GM19238 (cell line): ENCODE measurements around the gene CROCC2.
A peak's percentile ranks its signal among the peaks of the same experiment; 100 is the strongest.

Experiments
- DNase-seq: peaks from one replicate; pipeline ENCODE4 v3.0.0; 2011; ENCODE audit warnings: low spot score; ENCODE audit not compliant: insufficient read length

CROCC2 gene

DNA sequence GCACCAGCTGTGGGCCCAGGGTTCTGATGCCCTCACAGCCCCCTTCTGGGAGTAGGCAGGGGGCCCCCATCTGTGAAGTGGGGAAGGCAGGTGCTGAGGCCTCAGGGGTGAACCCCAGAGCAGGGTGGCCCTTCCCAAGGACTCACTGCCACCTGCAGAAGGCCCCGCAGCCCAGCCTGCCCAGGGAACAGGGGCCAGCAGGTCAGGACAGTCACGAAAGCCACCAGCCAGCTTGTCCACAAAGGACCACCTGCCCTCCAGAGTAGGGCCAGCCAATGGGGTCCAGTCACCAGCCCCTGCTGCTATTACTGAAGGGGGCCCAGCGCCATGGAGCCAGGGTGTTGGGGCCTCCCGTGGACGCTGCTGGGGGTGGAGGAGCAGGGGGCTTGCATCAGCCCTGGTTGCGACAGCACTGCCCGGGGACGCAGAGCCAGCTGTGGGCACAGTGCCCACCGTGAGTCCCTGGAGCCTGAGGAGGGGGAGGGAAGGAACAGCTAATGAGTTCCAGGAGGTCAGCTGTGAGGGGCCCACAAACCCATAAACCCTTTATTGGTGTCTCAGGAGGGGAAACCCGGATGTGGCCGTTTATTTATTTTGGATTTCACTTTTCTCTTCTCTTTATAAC is 80.8 kb downstream of the CROCC2 start:
- no peak for DNase-seq

DNA sequence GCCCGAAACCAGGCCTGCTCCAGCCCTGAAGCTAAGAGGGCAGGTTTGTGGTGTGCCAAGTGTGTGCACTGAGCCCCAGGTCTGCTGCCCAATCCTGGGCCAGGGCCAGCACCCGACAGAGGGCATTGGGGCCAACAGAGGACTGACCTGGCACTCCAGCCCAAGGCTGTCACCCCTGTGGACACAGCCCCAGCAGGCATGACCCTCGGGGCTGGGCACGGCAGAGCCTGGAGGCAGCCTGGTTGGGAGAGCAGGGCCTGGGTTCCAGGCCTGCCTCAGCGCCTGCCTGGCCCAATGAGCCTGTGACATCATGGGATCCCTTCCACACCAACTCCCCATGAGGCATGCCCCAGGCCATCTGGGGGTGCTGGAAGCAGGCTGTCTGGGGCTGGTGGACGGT is 81.5 kb downstream of the CROCC2 start:
- no peak for DNase-seq

DNA sequence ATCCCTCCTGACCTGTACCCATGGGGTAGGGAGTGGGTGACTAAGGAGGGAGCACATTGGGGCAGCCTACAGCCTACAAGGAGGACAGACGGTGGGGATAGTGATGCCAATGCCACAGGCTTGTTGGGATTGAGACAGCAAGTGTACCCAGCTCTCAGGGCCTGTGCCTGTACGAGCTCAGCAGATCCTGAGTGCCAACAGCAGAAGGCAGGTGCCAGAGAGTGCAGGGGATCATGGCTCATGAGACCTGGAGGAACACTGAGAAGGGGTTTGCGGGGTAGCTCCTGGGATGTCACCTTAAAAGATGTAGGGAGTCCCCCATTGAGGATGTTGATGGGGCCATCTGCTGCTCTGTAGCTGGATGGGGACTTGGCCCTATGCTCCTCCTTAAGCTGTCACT is 82.0 kb downstream of the CROCC2 start:
- no peak for DNase-seq

DNA sequence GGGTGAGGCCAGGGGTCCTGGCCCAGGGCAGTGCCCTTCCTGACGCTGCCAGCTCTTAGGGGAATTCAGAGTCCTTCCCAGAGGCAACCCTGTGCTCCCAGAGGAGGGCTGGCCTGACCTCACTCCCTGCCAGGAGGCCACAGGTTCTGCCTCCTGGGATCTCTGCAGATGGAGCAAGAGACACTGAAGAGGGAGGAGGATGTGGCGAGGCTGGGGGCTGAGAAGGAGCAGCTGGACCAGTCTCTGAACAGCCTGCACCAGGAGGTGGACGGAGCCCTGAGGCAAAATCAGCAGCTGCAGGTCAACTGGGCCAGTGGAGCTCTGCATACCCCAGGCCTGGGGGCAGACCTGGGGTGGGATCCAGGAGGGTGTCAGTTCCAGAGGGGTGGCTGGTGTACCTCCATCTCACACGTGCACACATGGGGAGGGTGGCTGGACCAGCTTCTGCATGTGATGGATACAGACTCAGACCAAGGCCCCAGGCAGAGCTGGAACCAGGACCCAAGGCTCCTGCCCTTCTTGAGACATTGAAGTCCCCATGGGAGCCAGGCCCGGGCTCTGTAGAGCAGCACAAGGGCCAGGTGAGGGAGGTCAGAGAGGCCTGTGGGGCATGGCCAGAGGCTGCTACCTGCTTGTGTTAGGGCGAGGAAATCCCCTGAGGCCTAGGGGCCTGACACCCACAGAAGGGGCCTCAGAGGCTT is 82.6 kb downstream of the CROCC2 start:
- no peak for DNase-seq

DNA sequence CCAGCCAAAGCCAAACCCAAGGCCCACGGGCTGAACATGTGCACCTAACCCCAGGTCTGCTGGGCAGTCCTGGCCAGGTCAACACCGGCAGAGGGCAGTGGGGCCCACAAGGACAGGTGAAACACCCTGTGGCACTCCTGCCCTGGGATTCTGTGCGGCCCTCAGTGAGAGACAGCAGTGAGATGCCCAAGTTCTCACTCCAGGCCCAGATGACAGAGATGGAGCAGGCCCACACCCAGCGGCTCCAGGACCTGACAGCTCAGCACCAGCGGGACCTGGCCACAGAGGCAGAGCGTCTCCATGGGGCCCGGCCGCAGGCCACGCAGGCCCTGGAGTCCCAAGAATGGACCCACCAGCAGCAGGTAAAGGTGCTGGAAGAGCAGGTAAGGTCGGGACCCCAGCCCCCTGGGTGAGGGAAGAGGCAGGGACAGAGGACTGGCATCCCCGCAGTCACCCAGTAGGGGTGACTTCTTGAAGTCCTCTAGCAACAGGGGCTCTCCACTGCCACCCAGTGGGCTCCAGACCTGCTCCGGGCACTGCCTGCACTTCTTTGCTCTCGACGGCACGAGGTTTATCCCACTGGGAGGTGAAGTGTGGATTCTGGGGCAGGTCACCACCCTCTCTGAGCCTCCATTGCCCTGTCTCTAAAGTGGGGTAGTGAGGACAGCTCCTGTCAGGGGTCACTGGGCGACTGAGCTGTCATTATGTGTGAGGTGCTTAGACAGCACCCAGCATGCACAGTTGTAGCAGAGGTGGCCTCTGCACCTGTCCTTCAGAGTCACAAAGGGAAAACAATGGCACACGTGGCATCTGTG is 83.5 kb downstream of the CROCC2 start:
- DNase-seq, result no peak

DNA sequence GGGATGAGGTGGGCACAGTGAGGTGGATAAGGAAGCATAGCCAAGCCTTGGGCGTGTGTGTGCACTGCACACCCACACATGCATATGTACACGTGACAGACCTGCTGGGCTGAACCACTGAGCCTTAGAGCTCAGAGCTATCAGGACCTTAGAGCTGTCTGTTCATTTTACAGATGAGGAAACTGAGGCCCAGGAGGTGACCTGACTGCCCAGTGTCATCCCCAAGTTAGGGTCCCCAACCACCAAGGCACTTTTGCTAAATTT is 84.1 kb downstream of the CROCC2 start:
- DNase-seq, result no peak

DNA sequence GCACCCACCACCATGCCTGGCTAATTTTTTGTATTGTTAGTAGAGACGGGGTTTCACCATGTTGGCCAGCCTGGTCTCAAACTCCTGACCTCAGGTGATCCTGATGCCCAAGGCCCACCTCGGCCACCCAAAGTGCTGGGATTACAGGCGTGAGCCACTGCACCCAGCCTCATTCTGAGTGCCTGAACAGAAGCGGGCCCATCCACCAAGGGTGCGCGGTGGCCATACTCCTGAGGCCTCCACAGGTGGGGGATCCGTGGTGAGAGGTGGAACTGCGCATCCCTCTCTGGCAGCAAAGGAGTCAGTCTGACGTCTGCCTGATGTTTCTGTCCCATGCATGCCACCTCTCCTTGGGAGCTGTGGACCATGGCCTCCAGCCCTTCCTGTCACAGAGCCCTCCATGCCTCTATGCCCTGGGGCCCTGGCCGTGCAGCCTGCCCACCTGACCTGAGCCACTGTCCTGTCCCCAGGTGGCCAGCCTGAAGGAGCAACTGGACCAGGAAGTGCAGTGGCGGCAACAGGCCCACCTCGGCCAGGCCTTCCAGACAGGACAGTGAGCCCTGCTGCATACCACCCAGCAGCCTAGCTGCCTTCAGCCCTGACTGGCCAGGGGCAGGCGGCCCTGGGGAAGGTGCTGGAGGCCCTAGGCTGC is 84.7 kb downstream of the CROCC2 start:
- no peak for DNase-seq

DNA sequence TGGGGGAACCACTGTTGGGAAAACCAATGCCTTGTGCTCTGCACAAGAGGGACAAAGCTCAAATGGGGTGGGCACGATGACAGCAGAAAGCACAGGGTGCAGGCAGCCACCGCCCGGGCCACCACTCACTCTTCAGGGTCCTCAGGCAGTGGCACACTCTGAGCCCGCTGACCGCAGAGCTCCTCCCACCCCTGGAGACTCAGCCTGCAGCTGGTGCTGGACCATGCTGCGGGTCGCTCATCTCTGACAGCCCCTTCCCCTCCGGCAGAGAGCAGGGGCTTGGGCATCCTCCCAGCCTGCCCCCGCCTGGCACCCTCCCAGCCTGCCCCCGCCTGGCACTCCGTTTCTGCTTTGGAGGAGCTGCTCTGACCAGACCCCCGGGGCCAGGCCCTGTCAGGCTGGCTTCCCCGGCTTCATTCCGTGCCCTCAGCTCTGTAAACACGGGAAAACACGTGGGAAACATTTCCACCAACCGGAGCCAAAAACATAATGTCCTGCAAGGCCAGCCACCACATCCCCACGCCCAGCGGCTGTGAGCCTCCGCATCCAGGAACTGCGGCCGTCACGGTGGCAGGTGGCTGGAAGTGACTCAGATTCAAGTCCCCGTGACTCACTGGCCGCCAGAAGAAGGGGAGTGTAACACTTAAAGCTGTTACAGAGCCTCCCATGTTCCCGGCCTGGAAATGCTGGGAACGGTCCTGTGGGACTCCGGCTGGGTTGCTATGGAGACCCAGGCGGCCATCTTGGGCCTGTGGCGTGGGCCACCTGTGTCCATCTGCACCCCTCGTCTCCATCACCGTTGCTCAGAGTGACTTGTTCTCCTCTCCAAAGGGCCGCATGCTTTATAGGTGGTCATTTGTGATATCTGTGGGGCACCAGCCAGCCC is 85.5 kb downstream of the CROCC2 start:
- no peak for DNase-seq

DNA sequence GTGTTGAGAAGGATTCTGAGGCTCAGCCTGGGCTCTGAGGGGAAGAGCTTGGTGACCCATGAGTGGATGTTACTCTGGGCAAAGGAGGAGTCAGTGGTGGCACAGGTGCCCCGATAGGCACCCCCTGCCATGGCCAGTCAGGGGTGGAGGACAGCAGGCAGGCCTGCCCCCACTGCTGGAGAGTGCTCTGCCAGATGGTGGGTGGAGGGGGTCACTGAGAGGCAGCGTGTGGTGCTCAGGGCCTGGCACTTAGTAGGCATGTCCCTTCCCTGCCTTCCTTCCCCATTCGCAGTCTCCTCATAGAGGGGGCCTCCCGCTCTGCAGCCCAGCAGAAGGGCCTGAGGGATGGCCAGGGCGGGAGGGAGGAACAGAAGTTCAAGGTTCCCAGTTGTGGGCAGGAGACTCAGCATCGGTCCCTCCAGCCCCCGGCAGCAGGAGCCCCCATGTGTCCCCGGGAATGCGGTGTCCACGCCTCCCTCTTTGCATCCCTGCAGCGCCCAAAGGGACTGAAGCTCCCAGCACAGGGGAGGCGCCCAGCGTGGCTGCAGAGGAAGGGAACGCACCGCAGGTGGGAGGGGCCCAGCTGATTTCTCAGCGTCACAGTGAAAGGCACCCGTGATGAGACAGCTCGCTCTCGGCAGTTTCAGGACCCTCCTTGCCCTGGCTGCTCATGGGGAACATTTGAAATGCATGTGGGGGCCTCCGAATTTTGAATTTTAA is 86.6 kb downstream of the CROCC2 start:
- DNase-seq, result no peak

DNA sequence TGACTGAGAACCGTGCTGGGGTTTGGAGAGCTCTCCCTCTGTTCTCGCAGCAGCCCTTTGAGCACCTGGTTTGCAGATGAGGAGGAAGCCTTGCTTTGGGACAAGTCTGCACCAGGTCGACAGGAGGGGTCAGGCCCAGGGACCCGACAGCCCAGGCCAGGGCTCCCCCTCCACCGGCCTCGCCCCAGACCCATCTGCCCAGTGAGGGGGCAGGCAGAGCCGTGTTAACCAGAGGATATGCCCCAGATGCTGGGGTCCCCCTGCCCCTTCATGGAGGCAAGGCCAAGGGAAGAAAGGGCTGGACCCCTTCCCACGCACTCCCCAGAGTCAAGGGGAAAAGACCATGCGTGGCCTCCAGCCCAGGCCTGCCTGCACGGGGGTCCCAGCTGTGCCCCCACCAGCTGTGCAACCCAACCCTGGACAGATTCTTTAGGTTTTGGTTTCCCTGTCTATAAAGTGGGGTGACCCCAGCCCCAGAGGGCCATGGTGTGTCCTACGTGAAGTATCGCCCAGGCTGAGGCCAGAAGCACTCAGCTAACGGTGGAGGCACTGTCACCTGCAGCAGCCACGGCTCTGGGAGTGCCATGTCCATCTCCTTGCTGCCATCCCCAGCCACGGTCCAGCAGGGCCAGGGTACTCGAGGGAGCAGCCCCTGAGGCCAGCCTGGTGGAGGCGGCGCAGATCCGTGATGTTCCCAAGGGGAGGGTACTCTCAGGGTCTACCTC is 87.5 kb downstream of the CROCC2 start:
- DNase-seq, result no peak

DNA sequence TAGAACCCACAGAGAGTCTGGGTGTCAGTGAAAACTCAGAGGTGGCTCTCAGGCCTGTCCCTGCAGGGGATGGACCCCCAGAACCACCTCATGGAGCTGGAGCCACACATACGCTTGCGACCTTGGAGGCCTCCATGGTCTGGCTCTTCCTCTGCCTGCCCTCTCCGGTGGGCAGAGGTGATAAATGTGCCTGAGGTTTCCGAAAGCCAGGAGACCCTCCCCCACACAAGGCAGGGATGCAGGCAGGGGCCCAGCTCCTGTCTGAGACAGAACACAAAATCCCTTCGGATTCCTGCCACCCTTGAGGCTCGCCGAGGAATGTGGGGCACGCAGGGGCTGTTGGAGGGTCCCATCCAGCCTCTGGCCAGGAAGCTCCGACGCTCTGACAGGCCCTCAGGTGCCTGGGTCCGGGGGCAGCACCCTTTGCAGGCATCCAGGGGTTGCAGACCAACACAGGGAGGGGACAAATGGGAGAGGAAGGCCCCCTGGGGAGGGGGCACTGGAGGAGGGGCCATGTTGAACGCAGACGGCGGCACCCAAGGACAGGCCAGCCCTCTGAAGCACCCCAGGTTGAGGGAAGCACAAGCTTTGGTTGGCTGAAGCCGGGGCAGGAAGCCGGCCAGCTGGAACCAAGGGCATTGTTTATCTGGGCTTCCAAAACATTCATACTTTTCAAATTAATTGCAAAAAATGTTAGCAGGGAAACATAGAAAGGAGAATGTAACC is 88.2 kb downstream of the CROCC2 start:
- DNase-seq, result no peak

DNA sequence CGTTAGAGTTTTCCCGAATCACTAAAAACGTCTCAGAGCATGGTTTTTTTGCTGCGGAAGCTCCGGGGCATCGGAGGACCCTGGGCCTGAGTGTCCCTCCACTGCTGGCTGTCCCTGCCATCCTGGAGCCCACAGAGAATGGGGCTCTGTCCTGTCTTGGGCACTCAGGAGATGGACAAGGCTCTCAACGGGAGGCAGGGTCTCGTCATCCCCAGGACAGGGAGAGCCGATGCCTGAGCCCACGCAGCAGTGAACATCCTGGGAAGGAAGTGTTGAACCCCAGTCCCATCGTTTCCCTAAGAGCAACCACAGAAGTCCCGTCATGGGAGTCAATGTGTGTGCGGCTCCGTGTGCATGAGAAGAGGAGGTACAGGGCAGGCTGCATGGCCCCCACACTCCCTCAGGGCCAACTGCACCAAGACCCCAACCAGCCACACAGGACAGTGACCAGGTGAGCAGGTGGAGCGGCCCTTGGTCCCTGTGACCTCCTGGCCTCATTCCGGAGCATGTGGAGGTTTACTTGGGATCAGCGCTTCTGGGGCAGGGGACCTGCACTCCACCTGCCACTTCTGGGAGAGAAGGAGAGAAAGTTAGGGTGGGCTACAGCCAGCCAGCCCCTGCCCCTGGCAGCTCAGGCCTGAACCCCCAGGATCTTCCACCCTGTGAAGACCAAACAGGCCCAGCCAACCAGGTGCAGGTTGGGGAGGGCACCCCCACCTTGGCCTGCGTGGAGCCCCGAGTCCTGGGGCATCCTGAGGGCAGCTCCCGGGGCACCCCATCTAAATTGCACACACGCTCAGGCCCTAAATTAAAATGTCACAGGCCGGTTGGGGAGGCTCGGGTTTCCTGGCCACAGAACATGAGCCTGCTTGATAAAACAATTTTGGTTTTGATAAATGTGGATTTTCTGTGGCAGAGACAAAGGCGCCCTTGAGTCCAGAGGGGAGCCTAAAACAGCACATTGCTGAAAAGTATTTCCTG is 89.2 kb downstream of the CROCC2 start:
- no peak for DNase-seq

DNA sequence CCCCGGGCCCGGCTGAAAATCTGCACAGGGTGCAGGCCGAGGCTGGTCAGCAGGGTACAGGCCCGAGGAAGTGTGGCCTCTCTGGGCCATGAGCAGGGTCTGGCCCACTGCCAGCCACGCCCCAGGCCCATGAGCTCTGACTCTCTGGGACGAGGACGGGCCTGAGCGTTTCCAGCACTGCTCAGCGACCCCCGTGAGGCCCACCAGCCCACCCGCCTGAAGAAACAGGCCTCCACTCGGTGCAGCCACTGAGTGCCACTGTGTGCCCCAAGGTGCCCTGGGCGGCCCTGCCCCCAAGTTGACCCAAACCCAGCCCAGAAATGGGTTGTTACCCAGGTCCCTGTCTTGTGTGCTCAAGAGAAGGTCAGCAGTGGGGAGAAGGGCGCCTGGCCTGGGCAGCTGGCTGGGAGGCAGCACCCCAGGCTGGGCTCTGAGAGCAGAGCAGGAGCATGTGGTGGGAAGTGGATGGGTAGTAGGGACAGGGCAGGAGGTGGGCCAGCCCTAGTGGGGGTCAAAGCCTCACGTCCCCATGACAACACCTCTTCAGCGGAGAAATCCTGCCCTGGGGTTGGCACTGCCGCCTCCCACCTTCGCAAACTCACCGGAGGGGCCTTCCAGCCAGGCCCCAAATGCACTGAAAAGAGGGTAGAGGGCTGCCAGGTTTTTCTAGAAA is 90.2 kb downstream of the CROCC2 start:
- DNase-seq, result no peak

DNA sequence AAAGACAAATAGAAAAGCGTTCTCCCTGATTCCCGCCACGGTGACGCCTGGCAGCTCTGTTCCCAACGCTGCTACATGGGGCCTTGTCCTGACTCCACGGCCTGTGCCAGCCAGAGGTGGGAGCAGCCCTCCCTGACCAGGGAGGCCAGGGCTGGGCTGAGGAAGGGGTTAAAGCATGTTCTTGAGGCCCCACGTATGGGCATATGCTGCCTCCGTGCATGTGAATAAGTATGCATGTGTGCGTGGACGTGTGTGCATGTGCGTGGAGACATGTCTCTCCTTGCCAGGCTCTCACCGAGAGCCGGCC is 90.7 kb downstream of the CROCC2 start:
- no peak for DNase-seq

DNA sequence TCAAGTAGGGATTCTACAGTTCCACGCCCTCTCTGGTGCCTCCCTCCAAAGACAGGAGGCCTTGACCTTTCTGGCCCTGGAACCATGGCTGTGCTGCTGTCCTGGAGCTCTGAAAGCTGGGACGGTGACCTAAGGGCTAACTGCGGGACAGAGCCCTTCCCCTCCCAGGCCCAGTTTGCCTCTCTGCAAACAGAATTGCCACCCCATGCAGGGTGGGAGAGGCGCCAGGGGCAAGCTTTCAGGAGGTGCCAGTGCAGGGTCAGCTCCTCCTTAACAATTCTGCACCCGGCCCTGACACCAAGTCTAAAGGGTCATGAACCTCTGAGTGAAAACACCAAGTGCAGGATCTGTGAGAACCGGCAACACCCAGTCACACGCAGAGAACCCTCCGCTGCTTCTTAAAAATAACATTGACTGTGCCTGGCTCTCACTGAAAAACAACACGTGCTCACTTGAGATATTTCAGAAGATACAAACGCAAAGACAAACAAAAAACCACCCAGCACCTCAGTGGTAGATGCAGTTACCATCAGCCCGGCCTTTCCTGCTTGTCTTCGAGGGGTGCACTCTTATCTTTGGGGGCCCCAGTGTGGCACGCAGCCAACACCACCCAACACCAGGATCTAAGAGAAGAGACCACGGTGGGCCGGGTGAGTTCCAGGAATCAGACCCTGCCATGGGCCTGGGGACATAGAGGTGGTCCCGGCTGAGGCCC is 91.2 kb downstream of the CROCC2 start:
- DNase-seq, result no peak

DNA sequence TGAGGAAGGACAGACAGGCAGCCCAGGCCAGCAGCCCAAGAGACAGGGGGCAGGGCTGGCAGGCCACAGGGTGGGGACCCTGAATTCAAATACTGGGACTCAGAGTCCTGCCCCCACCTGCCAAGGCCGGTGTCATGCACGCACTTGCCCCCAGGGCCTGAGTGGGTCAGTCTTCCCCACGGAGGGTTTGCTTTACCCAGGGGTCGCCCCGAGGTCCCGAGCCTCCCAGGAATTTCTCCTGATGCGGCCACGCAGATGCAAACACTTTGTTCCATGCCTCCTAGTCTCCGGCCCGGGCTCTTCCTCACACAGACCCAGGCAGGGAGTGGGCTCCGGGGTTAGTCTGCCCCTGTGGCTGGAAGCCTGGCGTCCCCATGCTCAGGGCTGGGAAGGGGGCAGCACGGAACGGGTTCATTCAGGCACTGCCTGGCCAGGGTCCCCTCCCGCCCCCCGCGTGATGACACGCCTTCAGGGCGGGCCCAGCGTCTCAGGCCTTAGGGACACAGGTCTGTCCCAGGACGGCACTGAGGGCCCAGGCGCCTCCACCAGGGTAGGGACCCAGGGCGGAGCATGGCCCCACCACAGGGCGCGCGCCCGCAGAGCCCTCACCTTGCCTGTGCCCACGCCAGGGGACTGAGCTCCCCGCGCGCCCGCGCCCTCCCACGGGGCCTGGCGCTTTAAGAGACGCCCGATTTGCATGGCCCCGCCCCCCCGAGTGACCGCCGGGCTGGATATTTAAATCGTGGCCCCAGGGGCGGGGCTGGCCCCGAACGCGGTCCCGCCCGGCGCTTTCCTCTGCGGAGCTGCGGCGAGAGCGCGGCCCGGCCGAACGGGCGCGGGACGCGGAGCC is 91.9 kb downstream of the CROCC2 start, which contains the start of gene SNED1:
TSS of gene SNED1 (plus strand) at position 763 of the 850 bp plus-strand sequence. CDS start 220 bp downstream, outside the sequence.
- peak; percentile 37 for DNase-seq
